Activated CD8-positive, alpha-beta T cell treated with anti-CD3 and anti-CD28 coated beads for 36 hours (primary cell): ENCODE results near the gene CCR5. TPM values are rescaled to one million over a fixed set of nuclear protein-coding genes. Genes with fewer than 3 reads are reported as not detected.

Experiments
- ATAC-seq: fragments of 200-7000 bp; cut with Tn5 transposase; one replicate; pipeline ENCODE4 v1.10.0; 2021; ENCODE audit warnings: mild to moderate bottlenecking, moderate library complexity
- CTCF ChIA-PET: fragments of 350-600 bp; sonication (Branson Sonifier 250); formaldehyde crosslinking; loops from one replicate; lab custom pipeline; 2021; ENCODE audit warnings: antibody characterized with exemption; lab: Charles Lee
- POLR2A ChIA-PET: fragments of 350-600 bp; sonication (Branson Sonifier 250); formaldehyde crosslinking; loops from one replicate; lab custom pipeline; 2021; ENCODE audit warnings: antibody characterized with exemption; lab: Charles Lee
- DNase-seq: peaks from one replicate; pipeline ENCODE4 v3.0.0-alpha.2; 2020
- H3K27ac Mint-ChIP-seq: one replicate; pipeline ENCODE4 v1.8.0; 2021; ENCODE audit warnings: mild to moderate bottlenecking, mixed read lengths
- H3K27me3 Mint-ChIP-seq: one replicate; pipeline ENCODE4 v1.8.0; 2021; ENCODE audit warnings: mixed read lengths
- H3K36me3 Mint-ChIP-seq: one replicate; pipeline ENCODE4 v1.8.0; 2021; ENCODE audit warnings: low read depth, mixed read lengths
- H3K4me1 Mint-ChIP-seq: one replicate; pipeline ENCODE4 v1.8.0; 2021; ENCODE audit warnings: low read depth, mixed read lengths
- H3K4me3 Mint-ChIP-seq: one replicate; pipeline ENCODE4 v1.8.0; 2021; ENCODE audit warnings: mild to moderate bottlenecking, moderate library complexity, mixed read lengths
- H3K9me3 Mint-ChIP-seq: one replicate; pipeline ENCODE4 v1.8.0; 2021; ENCODE audit warnings: mixed read lengths
- CTCF ChIP-seq: fragments of 200-600 bp; IDR thresholded peaks from one replicate; pipeline ENCODE4 v1.8.0; 2022; ENCODE audit warnings: antibody characterized with exemption, mild to moderate bottlenecking
- intact Hi-C: fragments of 100-400 bp; cut with micrococcal nuclease; formaldehyde crosslinking; loops from one replicate; pipeline ENCODE4 v1.10.0; 2022
- total RNA-seq, 2 experiments: library from RNA; stranded (reverse); gene quantifications; one replicate each; pipeline ENCODE4 v1.2.3, GENCODE V29; 2021

CCR5 gene
- total RNA-seq, 2 experiments from 2014 or later = 1.7 to 2.2 TPM

- intact Hi-C loops = no loop called here
- POLR2A ChIA-PET = interaction anchor here (0.6 to 3.8 kb wide), 7 partner anchors 13 to 276 kb away, joined by 3 to 25 read pairs (median 4); no protein-coding TSS in a partner anchor
- no peak for TF ChIP-seq CTCF
- Mint-ChIP-seq H3K4me1 (peaks cover 43% of the 10 kb centered on the region), H3K27ac (peak overlapping the region; percentile 79), H3K9me3 (no peaks in the 10 kb centered on the region), H3K4me3 (no peak overlapping the region), H3K27me3 (peaks cover 4% of the 10 kb centered on the region), H3K36me3 (no peaks in the 10 kb centered on the region)
- CTCF ChIA-PET = interaction anchor here (1.0 to 10.3 kb wide), 21 partner anchors 8 to 303 kb away, joined by 3 to 156 read pairs (median 17); partner anchors contain the start of genes CCR1 and CCR2
- ATAC-seq (no peak), DNase-seq (no peak)
These were observed 2.9 kb upstream of the CCR5 start for GRCh38 chr3:46367811-46368210.

DNA sequence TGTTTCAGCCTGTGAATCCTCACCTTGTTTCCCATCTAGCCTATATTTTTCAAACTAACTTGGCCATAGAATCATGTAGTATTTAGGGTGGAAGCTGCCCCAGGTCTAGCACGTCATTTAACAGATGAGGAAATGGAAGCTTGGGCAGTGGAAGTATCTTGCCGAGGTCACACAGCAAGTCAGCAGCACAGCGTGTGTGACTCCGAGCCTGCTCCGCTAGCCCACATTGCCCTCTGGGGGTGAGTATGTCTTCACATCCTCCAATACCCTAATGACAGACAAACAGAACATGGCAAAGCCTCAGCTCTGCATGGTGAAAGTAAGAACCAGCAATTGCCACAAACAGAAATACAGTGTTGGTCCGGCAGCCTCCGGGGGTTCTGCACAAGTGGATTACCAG is 2.2 kb upstream of the CCR5 start:
- CTCF ChIA-PET = interaction anchor here (0.7 to 10.3 kb wide), 28 partner anchors 9 to 430 kb away, joined by 3 to 156 read pairs (median 10); partner anchors contain the start of genes CCR1 and CCR2
- DNase-seq (peak; percentile 79), ATAC-seq (peak; percentile 55)
- peaks cover 43% of the 10 kb centered on the region for H3K4me1 Mint-ChIP-seq
- intact Hi-C loops = no loop called here
- H3K9me3 Mint-ChIP-seq = no peaks in the 10 kb centered on the region
- no peak overlapping the region for H3K4me3 Mint-ChIP-seq
- POLR2A ChIA-PET = interaction anchor here (1.0 to 3.8 kb wide), 9 partner anchors 8 to 271 kb away, joined by 3 to 25 read pairs (median 7); no protein-coding TSS in a partner anchor
- peak overlapping the region; percentile 79 for H3K27ac Mint-ChIP-seq
- peaks cover 6% of the 10 kb centered on the region for H3K27me3 Mint-ChIP-seq
- TF ChIP-seq CTCF = peak; percentile 44
- no peaks in the 10 kb centered on the region for H3K36me3 Mint-ChIP-seq

DNA sequence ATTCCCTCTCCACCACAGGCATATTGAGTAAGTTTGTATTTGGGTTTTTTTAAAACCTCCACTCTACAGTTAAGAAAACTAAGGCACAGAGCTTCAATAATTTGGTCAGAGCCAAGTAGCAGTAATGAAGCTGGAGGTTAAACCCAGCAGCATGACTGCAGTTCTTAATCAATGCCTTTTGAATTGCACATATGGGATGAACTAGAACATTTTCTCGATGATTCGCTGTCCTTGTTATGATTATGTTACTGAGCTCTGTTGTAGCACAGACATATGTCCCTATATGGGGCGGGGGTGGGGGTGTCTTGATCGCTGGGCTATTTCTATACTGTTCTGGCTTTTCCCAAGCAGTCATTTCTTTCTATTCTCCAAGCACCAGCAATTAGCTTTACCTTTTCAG is 1.6 kb upstream of the CCR5 start:
- peaks cover 43% of the 10 kb centered on the region for H3K4me1 Mint-ChIP-seq

GRCh38 chr3:46369675-46370132 is 1.0 kb upstream of the CCR5 start:
- no peak for TF ChIP-seq CTCF
- H3K27me3 Mint-ChIP-seq = peaks cover 10% of the 10 kb centered on the region
- ATAC-seq (peak; percentile 73), DNase-seq (peak; percentile 63)
- H3K9me3 Mint-ChIP-seq = no peaks in the 10 kb centered on the region
- ChIA-PET POLR2A (interaction anchor here (0.9 to 3.8 kb wide), 13 partner anchors 9 to 427 kb away, joined by 3 to 25 read pairs (median 4); partner anchors contain the start of genes CCR1 and CXCR6), CTCF (interaction anchor here (1.0 to 10.3 kb wide), 29 partner anchors 8 to 431 kb away, joined by 3 to 156 read pairs (median 11); partner anchors contain the start of genes CCR1, CCR2, CCR5AS and CCRL2)
- peak overlapping the region; percentile 84 for H3K27ac Mint-ChIP-seq
- peaks cover 48% of the 10 kb centered on the region for H3K4me1 Mint-ChIP-seq
- peak overlapping the region; percentile 30 for H3K4me3 Mint-ChIP-seq
- H3K36me3 Mint-ChIP-seq = no peaks in the 10 kb centered on the region
- intact Hi-C loops = loop anchor here (5.0 to 10.0 kb wide), 5 partner anchors 77 to 425 kb away; partner anchors contain the start of genes CCR1 and CXCR6

More for the DNA sequence above, 1.6 kb upstream of the CCR5 start:
- peaks cover 6% of the 10 kb centered on the region for H3K27me3 Mint-ChIP-seq
- H3K27ac Mint-ChIP-seq = peak overlapping the region; percentile 84
- no peak for ATAC-seq
- no peaks in the 10 kb centered on the region for H3K36me3 Mint-ChIP-seq
- CTCF ChIA-PET = interaction anchor here (0.7 to 10.3 kb wide), 31 partner anchors 9 to 430 kb away, joined by 3 to 156 read pairs (median 7); partner anchors contain the start of genes CCR1 and CCR2
- POLR2A ChIA-PET = interaction anchor here (1.0 to 3.8 kb wide), 15 partner anchors 9 to 426 kb away, joined by 3 to 25 read pairs (median 4); partner anchors contain the start of genes CCR1 and CXCR6
- H3K9me3 Mint-ChIP-seq = no peaks in the 10 kb centered on the region
- no peak overlapping the region for H3K4me3 Mint-ChIP-seq
- intact Hi-C loops = no loop called here
- no peak for DNase-seq
- TF ChIP-seq CTCF = no peak
